Activated T-cell treated with anti-CD3 and anti-CD28 coated beads, Interleukin-2, amount 50 U/mL, for 72 hours (primary cell): Measurements from ENCODE around the gene PPP2R5E. TPM values are rescaled to one million over a fixed set of nuclear protein-coding genes. Genes with fewer than 3 reads are reported as not detected.

ENCODE experiments used
- total RNA-seq, 2 donors: library from RNA; stranded (reverse); gene quantifications; one replicate each; pipeline ENCODE4 v1.2.3, GENCODE V29; 2022

PPP2R5E gene
- total RNA-seq, 2 donors from 2014 or later = 40.6 to 44.9 TPM

Other genes with a start within 250 kb of the PPP2R5E start
- gene GPHB5, start 224.4 kb downstream of the PPP2R5E start, total RNA-seq = not detected
- 10 to 100 TPM; 18.1 to 23.5 TPM for gene WDR89, start 98.5 kb upstream of the PPP2R5E start, total RNA-seq
- gene SGPP1, start 184.7 kb upstream of the PPP2R5E start, total RNA-seq = 10 to 100 TPM; 12.1 to 13.1 TPM